ENCODE data around the gene PADI2.

Gene PADI2

GRCh38 chr1:17061486-17061885 lies 57.8 kb downstream of the PADI2 start:
- no peak for DNase-seq (ENCODE audit: low read depth)
- no peak overlapping the region for H3K4me3 ChIP-seq (ENCODE audit: low read length)
- TF ChIP-seq CTCF (conservative IDR thresholded peaks at IDR 0.05; ENCODE audit: low read length) = no peak

- TF ChIP-seq CTCF (conservative IDR thresholded peaks at IDR 0.05; ENCODE audit: low read length) = no peak
- H3K4me3 ChIP-seq (ENCODE audit: low read length) = no peak overlapping the region
- DNase-seq (ENCODE audit: low read depth) = no peak
These were observed 58.9 kb downstream of the PADI2 start for GRCh38 chr1:17060306-17060749.

- DNase-seq (ENCODE audit: low read depth) = peak; percentile 68
- peak; percentile 84 for TF ChIP-seq CTCF (conservative IDR thresholded peaks at IDR 0.05; ENCODE audit: low read length)
- no peak overlapping the region for H3K4me3 ChIP-seq (ENCODE audit: low read length)
These were observed 59.6 kb downstream of the PADI2 start for GRCh38 chr1:17059391-17060305.

- no peak overlapping the region for H3K4me3 ChIP-seq (ENCODE audit: low read length)
- DNase-seq (ENCODE audit: low read depth) = no peak
- TF ChIP-seq CTCF (conservative IDR thresholded peaks at IDR 0.05; ENCODE audit: low read length) = no peak
These were observed 62.7 kb downstream of the PADI2 start for GRCh38 chr1:17056551-17056950.

GRCh38 chr1:17055801-17056200 lies 63.5 kb downstream of the PADI2 start:
- DNase-seq (ENCODE audit: low read depth) = no peak
- TF ChIP-seq CTCF (conservative IDR thresholded peaks at IDR 0.05; ENCODE audit: low read length) = no peak

GRCh38 chr1:17053685-17054410 lies 65.4 kb downstream of the PADI2 start, which contains the start of gene SDHB:
SDHB (minus strand) TSS chr1:17054032; CDS start chr1:17054019, 13 bp downstream.
- peak; percentile 97 for DNase-seq (ENCODE audit: low read depth)
- H3K4me3 ChIP-seq (ENCODE audit: low read length) = peak within 1 kb of the TSS; percentile 100
- no peak for TF ChIP-seq CTCF (conservative IDR thresholded peaks at IDR 0.05; ENCODE audit: low read length)

More at GRCh38 chr1:17055801-17056200, 63.5 kb downstream of the PADI2 start:
- H3K4me3 ChIP-seq (ENCODE audit: low read length) = no peak overlapping the region

Data from AG10803 (cell line).